Activated CD8-positive, alpha-beta memory T cell treated with anti-CD3 and anti-CD28 coated beads, Interleukin-2, amount 50 U/mL, for 1 hour (primary cell): ENCODE data around the gene UNKL.

Source experiments
- DNase-seq: peaks from one replicate; pipeline ENCODE4 v3.0.0-alpha.2; 2020; ENCODE audit errors: extremely low read depth

Gene UNKL

GRCh38 chr16:1351582-1352362 lies 62.7 kb downstream of the UNKL start, which contains the start of the genes GNPTG and TSR3:
Gene GNPTG, plus strand, starts transcription at chr16:1351931. Its CDS starts 35 bp downstream, at chr16:1351966.
Gene TSR3, minus strand, starts transcription at chr16:1351878. Its CDS starts 74 bp downstream, at chr16:1351804.
- peak; percentile 51 for DNase-seq

DNA sequence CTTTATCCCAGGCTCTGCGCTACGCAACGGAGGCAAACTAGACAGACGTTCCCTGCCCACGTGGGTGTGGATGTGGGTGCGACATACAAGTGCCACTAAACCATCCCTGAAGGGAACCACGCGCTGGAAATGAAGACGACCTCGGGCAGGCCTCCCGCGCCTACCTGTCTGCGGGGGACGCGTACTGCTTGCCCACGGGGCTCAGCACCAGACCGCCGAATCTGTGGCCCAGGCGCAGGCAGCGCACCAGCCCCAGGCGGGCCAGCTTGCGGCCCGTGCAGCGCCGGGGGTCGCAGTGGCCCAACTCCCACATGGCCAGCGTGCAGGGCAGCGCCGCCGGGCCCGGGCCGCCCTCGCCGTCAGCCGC lies 63.3 kb downstream of the UNKL start:
- DNase-seq, result no peak

GRCh38 chr16:1350691-1351090 lies 63.8 kb downstream of the UNKL start:
- DNase-seq, result no peak

- no peak for DNase-seq
These were observed 64.6 kb downstream of the UNKL start for GRCh38 chr16:1349951-1350350.

GRCh38 chr16:1349351-1349750 lies 65.2 kb downstream of the UNKL start:
- DNase-seq, result no peak

GRCh38 chr16:1348926-1349325 lies 65.6 kb downstream of the UNKL start:
- DNase-seq, result no peak

GRCh38 chr16:1348441-1348840 lies 66.1 kb downstream of the UNKL start:
- DNase-seq, result no peak

DNA sequence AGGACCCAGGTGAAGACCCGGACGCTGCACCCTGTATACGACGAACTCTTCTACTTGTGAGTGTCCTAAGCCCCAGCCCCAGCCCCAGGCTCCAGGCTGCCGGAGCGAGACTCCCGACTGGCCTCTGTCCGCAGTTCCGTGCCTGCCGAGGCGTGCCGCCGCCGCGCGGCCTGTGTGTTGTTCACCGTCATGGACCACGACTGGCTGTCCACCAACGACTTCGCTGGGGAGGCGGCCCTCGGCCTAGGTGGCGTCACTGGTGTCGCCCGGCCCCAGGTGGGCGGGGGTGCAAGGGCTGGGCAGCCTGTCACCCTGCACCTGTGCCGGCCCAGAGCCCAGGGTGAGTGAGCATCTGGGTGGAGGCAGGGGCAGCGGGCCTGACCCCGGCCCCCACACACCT lies 66.5 kb downstream of the UNKL start:
- DNase-seq, result no peak

GRCh38 chr16:1347286-1347855 lies 67.1 kb downstream of the UNKL start:
- DNase-seq, result no peak

DNA sequence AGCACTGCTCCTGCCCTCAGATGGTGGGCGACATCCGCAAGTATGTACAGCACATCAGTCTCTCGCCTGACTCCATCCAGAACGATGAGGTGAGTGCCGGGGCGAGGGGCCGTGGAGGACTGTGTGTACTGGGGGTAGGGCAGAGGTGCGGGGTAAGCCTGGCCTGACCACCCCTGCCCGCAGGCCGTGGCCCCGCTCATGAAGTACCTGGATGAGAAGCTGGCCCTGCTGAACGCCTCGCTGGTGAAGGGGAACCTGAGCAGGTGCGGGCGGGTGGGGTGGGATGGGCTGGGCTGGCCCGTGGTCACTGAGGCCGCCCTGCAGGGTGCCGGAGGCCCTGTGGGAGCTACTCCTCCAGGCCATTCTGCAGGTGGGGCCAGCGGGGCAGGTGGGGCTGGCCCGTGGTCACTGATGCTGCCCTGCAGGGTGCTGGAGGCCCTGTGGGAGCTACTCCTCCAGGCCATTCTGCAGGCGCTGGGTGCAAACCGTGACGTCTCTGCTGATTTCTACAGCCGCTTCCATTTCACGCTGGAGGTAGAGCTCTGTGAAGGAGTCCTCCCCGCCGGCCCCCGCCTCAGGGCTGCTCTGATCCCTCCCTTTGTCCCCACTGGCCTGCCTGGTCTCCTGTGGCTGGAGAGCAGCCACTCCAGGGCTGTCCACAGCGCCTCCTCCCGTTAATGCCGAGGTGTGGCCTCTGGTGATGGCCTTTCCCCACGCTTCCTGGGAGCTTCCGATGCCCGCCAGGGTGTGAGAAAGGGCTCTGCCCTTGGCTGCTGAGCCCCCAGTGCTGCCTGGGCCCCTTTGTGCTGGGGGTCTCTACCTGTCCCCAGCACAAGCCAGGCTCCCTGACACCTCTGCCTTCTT lies 67.8 kb downstream of the UNKL start:
- DNase-seq, result no peak

DNA sequence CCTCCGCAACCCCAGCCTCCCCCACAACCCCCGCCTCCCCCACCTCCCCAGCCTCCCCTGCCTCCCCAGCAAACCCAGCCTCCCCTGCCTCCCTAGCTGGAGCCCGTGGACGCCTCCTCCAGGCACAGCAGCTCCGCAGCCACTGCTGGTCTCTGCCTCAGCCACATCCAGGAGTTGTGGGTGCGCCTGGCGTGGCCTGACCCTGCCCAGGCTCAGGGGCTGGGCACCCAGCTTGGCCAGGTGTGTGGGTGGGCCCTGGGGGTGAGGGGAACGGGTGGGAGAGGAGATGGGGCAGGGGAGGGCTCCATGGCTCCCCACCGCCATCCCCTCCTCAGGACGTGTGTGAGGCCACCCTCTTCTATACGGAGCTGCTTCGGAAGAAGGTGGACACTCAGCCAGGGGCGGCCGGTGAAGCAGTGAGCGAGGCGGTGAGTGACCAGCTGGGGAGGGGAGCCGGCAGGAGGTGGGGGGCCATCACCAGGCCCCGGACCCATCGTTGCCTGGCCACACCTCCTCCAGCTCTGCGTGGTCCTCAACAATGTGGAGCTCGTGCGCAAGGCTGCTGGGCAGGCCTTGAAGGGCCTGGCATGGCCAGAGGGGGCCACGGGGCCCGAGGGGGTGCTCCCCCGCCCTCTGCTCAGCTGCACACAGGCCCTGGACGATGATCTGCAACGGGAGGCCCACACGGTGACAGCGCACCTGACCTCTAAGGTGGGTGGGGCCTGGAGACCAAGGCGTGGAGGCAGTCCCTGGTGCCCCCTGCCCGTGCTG lies 68.7 kb downstream of the UNKL start:
- no peak for DNase-seq

DNA sequence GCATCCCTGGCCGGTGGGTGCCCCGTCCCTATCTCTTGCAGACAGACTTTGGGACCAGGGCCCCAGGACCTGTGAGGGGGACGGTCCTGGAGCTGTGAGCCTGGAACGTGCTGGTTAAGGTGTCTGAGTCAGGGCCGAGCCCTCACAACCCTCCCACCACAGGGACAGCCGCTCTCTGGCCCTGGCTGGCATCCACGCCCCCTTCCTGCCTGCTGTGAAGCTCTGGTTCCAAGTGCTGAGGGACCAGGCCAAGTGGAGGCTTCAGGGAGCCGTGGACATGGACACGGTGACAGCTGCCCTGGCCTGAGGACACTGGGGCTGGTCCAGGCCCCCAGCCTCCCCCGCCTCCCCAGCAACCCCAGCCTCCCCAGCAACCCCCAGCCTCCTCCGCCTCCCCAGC lies 69.4 kb downstream of the UNKL start:
- no peak for DNase-seq

GRCh38 chr16:1344499-1344898 lies 70.0 kb downstream of the UNKL start:
- no peak for DNase-seq

DNA sequence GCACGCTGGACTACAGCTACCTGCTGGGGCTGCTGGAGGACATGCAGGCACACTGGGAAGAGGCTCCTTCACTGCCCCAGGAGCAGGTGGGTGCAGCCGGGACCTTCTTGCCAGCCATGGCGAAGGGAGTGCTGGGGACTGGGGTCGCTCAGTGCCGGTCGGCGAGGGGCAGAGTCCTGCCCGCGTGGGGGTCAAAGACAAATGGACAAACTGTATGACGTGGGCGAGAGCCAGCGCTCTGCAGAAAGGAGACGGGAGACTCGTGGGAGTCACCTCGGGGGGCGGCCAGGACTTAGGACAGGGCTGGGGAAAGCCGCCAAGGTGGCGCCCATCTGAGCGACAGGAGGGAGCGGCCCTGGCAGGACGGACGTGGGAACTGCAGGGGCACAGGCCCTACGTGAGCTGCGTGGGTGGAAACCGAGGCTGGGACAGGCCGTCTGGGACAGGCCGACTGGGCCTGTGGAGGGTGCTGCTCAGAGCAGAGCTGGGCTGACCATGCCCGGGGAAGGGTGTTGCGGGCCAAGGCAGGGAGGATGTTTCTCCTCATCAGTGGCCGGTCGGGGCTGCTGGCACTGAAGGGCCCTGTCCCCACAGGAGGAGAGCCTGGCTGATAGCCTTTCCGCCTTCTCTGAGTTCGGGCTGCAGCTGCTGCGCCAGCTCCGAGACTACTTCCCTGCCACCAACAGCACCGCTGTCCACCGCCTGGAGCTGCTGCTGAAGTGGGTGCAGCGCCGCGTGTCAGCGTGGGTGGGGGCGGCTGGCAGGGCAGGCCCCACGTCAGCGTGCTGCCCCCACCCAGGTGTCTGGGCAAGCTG lies 70.9 kb downstream of the UNKL start:
- no peak for DNase-seq

DNA sequence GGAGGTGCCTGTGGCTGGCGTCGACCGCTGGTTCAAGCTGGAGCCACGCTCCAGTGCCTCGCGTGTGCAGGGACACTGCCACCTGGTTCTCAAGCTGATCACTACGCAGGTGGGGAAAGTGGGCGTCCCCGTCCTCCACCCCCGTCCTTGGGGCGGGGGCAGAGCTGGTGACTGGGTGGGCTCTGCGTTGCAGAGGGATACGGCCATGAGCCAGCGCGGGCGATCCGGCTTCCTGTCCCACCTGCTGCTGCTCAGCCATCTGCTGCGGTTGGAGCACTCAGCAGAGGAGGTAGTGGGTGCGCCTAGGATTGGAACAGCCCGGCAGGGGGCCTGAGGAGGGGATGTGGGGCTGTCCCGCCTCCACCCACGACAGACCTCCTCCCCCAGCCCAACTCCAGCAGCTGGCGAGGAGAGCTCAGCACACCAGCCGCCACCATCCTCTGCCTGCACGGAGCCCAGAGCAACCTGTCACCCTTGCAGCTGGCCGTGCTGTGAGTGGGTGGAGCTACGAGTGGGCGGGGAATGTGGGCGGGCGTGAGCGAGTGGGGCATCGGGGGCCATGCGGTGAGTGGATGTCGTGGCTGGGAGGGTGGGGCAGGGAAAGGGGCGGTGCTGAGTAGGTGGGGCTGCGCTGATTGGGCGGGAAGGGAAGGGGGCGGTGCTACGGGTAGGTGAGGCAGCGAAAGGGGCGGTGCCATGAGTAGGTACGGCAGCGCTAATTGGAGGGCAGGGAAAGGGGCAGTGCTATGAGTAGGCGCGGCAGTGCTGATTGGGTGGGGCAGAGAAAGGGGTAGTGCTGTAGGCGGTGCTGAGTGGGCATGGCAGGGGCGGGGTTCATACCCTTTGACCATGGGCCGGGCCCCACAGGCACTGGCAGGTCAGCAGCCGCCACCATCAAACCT lies 71.7 kb downstream of the UNKL start:
- DNase-seq, result peak; percentile 90

DNA sequence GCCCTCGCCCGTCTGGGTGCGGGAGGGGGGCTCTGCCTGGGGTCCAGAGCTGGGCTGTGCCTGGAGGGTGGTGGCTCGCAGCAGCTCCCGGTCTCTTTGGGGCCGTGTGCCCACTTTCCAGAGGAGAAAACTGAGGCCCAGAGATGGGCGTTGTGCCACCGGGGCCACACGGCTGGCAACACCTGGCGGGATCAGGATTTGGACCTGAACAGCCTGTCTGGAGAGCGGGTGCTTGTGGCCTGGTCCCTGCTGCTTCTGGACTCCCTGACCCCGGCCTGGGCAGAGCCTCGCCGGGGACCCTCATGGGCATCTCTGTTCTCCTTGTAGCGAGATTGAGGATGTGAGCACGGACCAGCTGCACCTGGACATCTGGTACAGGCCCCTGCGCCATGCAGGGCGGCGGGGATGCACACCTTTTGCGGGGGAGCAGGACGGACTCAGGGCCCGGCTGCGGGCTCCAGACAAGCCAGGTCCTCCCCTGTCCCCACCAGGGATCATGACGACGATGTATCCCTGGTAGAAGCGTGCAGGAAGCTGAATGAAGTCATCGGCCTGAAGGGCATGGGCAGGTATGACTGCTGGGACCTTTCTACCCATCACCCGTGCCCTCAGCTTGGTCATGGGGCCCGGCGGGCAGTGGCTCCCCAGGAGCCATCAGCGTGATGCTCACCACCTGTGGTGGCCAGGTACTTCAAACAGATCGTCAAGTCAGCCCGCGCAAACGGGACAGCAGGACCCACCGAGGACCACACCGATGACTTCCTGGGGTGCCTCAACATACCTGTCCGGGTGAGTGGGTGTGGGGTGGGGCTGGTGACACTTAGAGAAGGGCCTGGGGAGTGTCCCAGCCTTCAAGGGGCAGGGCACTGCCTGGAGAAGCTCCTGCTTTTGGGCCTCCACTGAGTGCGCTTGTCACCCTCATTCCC lies 72.7 kb downstream of the UNKL start:
- DNase-seq, result no peak

DNA sequence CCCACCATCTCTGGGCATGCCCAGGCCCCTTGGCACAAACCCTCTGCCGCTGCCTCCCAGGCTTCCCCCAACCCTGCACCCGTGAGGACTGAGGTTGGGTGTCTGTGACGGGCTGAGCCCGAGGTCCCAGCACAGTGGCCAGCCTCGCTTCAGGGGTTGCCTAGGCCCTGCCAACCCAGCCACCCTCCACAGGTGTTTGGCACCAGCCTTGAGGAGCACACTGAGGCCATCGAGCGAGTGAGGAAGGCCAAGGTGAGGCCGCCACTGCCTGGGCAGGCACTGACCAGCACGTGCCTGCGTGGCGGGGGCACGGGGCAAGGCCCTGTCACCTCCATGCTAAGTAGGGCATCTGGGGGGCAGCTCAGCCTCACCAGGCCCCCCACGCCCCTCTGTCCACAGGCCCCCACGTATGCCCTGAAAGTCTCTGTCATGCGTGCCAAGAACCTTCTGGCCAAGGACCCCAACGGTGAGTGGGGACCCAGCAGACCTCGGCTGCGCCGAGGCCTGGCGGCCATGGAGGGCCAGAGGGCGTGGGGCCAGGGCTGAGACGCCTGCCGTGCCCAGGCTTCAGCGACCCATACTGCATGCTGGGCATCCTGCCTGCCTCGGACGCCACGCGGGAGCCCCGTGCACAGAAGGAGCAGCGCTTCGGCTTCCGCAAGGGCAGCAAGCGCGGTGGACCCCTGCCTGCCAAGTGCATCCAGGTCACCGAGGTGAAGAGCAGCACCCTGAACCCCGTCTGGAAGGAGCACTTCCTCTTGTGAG lies 73.6 kb downstream of the UNKL start:
- no peak for DNase-seq
